KBM-7 (cell line): Measurements from ENCODE around the gene OR2T10.
"Not testable (repeated sequence)": the region's sequence is repeated elsewhere in the genome, so short reads cannot be mapped to it uniquely, and the experiment has no call there.

Experiments used
- DNase-seq: peaks from one replicate; pipeline ENCODE4 v3.0.0-alpha.2; 2015
- in situ Hi-C: fragments of 300-500 bp; cut with MboI; formaldehyde crosslinking; loops from 2 replicates; pipeline ENCODE4 v1.14.3; 2020; ENCODE audit warnings: low sequenced_read_pairs, low pct_unique_long_range_greater_than_20kb, mixed read lengths

Gene OR2T10

GRCh38 chr1:248610301-248610700 is 12.8 kb upstream of the OR2T10 start:
- no peak for DNase-seq
- in situ Hi-C loops, result no loop called here

GRCh38 chr1:248599396-248599795 is 1.9 kb upstream of the OR2T10 start:
- no peak for DNase-seq
- in situ Hi-C loops, result no loop called here

GRCh38 chr1:248596615-248597014 is 885 bp downstream of the OR2T10 start:
- DNase-seq, result no peak
- in situ Hi-C loops, result no loop called here

GRCh38 chr1:248593226-248593625 is 4.3 kb downstream of the OR2T10 start:
- in situ Hi-C loops, result no loop called here
- DNase-seq, result no peak

- DNase-seq, result no peak
- in situ Hi-C loops, result no loop called here
Observed at GRCh38 chr1:248592655-248593054, 4.8 kb downstream of the OR2T10 start.

- in situ Hi-C loops, result no loop called here
- DNase-seq, result no peak
Observed at GRCh38 chr1:248590055-248590454, 7.4 kb downstream of the OR2T10 start.

- DNase-seq, result no peak
- in situ Hi-C loops, result no loop called here
Observed at GRCh38 chr1:248589334-248589733, 8.2 kb downstream of the OR2T10 start.

- in situ Hi-C loops, result no loop called here
- DNase-seq, result no peak
Observed at GRCh38 chr1:248585266-248585665, 12.2 kb downstream of the OR2T10 start.

- in situ Hi-C loops, result no loop called here
Observed at GRCh38 chr1:248576260-248576980, 21.1 kb downstream of the OR2T10 start.

GRCh38 chr1:248574657-248575056 is 22.8 kb downstream of the OR2T10 start, which contains the start of gene OR2T34:
Gene OR2T34, minus strand, starts transcription at chr1:248574757. Its CDS starts 0 bp downstream, at chr1:248574757.
- DNase-seq, in situ Hi-C loops: not testable (repeated sequence)

More at GRCh38 chr1:248576260-248576980, 21.1 kb downstream of the OR2T10 start:
- no peak for DNase-seq

GRCh38 chr1:248573856-248574255 is 23.6 kb downstream of the OR2T10 start:
- DNase-seq, in situ Hi-C loops: not testable (repeated sequence)

GRCh38 chr1:248572049-248572448 is 25.5 kb downstream of the OR2T10 start:
- DNase-seq, in situ Hi-C loops: not testable (repeated sequence)

GRCh38 chr1:248570811-248571210 is 26.7 kb downstream of the OR2T10 start:
- in situ Hi-C loops, result not testable (repeated sequence)

GRCh38 chr1:248569049-248569448 is 28.5 kb downstream of the OR2T10 start:
- in situ Hi-C loops, DNase-seq: not testable (repeated sequence)

More at GRCh38 chr1:248570811-248571210, 26.7 kb downstream of the OR2T10 start:
- peak; percentile 3 for DNase-seq

GRCh38 chr1:248565530-248566373 is 31.7 kb downstream of the OR2T10 start:
- peak; percentile 12 for DNase-seq
- in situ Hi-C loops, result not testable (repeated sequence)

- DNase-seq, in situ Hi-C loops: not testable (repeated sequence)
Observed at GRCh38 chr1:248562672-248563071, 34.8 kb downstream of the OR2T10 start, which contains the start of gene OR2T29. Gene OR2T29, minus strand, starts transcription at chr1:248562772. Its CDS starts 3,281 bp downstream, at chr1:248559491.

- in situ Hi-C loops, DNase-seq: not testable (repeated sequence)
Observed at GRCh38 chr1:248551027-248551426, 46.5 kb downstream of the OR2T10 start.

GRCh38 chr1:248547383-248547782 is 50.1 kb downstream of the OR2T10 start:
- in situ Hi-C loops, DNase-seq: not testable (repeated sequence)
